Head of caudate nucleus (tissue), 42 donors: ENCODE data around the gene MRPL21.
A peak's percentile ranks its signal among the peaks of the same experiment; 100 is the strongest.

Source experiments
- DNase-seq, 42 donors: peaks; one replicate each; pipeline versions ENCODE4 v3.0.0 to v3.0.0-alpha.2; 2020 to 2021; ENCODE audit warnings: mixed read lengths in 7 of 42
- intact Hi-C: fragments of 100-400 bp; cut with DNase I; formaldehyde crosslinking; loops from one replicate; pipeline ENCODE4 v1.15.0; 2022

The MRPL21 gene

DNA sequence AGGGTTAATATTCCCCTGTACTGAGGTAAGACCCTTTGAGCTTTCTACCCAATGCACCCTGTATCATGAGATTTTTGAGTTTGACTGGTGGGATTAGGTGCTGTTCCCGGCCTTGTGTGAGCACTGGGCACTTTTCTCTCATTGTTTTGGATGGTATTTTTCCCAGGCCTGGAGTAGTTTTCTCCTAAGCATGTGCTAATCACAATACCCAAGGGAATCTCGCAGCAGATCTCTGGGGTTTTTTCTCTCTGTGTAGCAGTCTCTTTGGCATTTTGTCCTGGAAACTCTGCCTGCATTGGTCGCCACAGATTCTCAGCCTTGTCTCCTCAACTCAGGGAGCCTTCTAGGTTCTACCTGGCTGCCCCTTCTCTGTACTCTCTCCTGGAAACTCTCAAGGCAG, 20.0 kb upstream of the MRPL21 start:
- no peak for DNase-seq
- intact Hi-C loops: loop anchor here (10.0 kb wide), 1 partner anchor 161 kb away; no protein-coding TSS in a partner anchor

DNA sequence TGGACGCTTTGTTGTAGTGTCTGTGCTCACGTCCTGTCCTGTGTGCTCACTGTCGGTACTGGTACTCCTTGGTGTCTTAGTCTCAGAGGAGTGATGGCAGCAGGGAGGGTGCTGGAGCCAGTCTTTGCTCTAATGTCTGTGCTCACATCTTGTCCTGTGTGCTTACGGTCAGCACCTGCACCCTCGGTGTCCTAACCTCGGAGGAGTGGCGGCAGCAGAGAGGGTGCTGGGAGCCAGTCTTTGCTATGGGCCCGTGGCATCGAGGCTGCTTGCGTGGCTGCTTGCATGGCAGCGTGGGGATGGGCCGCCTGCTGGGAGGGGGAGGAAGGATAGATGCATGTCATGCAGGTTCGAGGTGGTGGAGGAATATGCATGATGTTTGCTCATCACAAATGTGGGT, 12.8 kb upstream of the MRPL21 start:
- DNase-seq: no peak
- intact Hi-C loops: no loop called here

DNA sequence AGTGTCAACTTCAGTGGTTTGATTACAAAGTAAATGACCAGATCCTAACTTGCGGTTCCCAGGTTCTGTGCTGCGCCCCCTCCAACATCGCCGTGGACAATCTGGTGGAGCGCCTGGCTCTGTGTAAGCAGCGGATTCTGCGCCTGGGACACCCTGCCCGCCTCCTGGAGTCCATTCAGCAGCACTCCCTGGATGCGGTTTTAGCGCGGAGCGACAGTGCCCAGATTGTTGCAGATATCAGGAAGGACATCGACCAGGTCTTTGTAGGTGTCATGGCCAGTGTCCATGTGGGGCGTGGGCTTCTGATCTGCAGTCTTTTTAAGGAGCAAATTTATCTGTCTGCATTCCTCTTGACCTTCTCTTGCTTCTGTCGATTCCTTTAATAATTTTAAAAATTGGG, 11.1 kb upstream of the MRPL21 start:
- intact Hi-C loops: no loop called here
- no peak for DNase-seq

DNA sequence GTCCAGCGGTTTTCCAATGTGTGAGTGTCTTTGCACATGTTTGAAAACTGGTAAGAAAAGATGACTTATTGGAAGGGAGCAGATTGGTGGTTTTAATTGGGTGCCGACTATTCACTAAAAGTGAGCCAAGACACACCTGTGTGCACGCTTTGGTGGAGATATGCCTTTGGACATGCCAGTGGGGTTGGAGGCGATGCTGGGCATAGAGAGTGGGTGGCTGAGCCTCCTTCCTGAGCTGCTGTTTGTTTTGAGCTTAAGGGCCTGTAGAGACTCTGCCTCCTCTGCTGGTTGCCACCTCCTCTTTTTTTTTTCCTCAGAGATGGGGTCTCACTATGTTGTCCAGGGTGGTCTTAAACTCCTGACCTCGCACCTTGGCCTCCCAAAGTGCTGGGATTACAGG, 9.6 kb upstream of the MRPL21 start:
- no peak for DNase-seq
- intact Hi-C loops: no loop called here

DNA sequence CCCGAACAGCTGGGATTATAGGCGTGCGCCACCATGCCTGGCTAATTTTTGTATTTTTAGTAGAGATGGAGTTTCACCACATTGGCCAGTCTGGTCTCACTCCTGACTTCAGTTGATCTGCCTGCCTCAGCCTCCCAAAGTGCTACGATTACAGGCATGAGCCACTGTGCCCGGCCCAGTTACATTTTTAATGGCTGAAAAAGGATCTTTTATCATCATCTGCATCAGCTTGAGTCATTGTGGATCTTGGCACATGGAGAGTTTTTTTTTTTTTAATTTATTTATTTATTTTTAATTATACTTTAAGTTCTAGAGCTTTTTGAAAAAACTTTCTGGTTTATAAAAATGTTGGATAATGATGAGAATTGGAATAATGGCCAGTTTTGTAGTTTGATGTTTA, 8.6 kb upstream of the MRPL21 start:
- no peak for DNase-seq
- intact Hi-C loops: no loop called here

DNA sequence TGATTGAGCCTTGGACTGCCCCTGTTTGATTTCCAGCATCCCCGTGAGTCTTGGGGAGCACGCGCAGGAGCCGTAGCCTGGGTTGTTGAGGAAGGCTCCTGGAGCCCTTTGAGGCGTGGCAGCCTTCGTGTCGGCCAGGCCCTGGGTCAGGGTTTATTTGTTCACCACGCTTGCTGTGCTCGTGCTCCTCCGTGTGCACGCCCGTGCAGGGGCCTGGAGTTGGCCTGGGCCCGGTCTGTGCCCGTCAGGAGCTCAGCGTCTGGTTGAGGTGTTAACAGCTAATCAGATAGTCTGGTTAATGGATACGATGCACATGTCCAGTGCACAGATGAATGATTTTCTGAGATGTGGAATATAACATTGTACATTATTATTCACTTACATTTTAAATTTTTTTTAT, 8.1 kb upstream of the MRPL21 start:
- intact Hi-C loops: no loop called here
- no peak for DNase-seq

DNA sequence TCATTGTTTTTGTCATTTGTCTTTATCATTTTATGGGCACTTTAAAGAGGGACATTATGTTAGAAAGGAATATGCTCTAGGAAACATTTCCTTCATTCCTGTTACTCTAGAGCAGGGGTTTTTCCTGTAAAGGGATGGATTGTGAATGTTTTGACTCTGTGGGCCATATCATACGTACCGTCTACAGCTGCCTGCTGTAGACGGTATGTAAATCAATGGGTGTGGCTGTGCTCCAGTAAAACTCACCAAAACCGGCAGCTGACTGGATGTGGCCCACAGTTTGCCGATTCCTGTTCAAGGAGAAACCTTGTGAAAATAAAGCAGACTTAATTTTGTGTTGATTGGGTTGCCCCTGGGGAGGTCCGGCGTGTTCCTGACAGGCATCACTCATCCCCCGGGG, 7.3 kb upstream of the MRPL21 start:
- DNase-seq: no peak
- intact Hi-C loops: no loop called here

DNA sequence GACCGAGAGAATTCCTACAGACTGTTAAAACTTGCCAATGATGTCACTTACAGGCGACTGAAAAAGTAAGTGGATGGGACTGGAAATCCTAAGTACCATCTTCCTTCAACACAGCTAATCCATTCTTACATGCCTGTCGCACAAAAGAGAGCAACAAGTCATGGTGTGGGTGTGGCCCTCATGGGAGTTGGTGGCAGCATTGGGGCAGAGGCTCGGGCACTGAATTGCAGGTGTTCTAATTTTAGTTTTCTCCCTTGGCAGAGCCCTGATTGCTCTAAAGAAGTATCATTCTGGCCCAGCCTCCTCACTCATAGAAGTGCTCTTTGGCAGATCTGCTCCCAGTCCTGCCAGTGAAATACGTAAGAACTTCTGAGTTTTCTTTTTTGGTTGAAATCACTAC, 4.6 kb upstream of the MRPL21 start:
- DNase-seq: no peak
- intact Hi-C loops: no loop called here

DNA sequence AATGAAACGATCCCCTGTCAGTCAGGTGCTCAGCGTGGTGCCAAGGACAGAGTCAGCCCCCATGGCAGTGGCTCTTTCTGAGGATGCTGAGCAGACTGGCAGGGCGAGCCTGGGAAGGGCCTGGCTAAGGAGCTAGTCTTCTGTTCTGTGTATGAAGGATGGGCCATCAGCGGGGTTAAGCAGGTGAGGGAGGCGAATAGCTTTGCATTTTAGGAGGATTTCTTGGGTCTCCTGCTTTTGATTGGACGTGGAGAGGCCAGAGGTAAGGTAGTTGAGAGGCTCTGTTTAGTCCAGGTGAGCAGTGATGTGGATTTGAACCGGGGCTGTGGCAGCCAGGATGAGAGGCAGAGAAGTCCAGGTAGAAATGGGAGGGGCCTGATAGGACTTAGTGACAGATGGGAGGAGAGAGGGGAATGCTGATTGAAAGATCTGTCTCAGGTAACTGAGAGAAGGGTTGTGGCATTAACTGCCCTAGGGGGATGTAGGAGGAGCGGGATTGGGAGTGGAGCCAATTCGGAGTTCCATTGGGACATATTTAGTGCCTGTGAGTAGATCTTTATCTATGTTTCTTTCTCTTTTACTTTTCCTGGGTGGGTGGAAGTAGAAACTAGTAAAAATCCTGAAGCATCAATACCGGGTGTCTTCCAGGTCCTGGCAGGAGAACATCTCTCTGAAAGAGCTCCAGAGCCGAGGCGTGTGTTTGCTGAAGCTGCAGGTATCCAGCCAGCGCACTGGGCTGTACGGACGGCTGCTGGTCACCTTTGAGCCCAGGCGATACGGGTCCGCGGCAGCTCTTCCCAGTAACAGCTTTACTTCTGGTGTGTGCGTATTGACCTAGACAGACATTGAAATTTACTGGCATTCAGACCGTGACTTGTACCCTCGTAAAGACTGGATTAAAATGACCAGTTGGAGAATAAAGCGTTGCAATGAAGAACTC, 2.1 kb upstream of the MRPL21 start:
- intact Hi-C loops: no loop called here
- no peak for DNase-seq

DNA sequence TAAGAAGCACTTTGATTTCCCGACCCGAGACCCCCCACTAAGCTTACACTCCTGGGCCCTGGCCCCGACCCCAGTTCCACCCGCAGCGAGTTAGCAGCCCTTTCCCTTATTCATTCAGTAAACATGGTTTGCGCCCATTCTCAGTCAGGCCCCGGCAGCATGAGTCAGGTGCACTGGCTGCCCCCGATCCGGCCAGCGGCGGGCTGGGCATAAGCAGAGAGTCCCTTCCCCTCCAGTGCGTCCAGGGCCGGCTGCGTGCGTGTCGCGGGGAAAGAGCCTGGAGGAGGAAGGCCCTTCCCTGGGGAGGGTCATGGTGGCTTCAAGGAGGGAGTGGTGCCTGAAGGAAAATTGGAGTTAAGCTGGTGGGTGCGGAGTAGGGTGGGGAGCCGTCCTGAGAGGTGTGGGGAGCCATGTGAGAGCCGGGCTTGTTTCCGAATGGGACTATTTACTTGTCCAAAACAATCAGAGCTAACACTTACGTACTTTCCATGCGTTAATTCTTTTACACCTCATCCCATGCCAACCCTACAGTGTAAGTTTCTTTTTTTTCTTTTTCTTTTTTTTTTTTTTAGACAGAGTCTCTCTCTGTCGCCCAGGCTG, 716 bp upstream of the MRPL21 start:
- DNase-seq: peak in 35 of 42 donors; percentile 5 to 55 (median 22)
- intact Hi-C loops: no loop called here

DNA sequence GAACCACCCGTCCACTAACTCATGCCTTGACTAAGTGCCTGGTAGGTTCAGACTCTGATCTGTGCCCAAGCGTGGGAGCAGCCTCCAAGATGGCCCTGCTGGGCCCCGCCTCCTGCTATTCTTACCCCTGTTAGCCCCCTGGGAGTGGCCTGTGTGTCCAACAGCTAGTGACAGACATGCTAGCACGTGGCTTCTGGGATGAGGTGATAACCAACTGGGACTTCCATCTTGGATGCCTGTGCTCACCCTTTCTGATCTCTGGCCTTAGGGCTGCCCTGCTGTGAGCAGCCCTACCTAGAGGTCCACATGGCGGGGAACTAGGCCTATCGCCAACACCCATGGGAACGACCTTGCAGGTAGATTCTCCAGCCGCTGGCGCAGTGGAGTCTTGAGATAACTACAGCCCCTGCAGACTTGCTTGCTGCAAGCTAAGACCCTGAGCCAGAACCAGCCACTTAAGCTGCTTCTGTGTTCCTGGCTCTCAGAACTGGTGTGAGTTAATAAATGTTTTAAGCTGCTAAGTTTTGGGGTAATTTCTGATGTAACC, 2.7 kb downstream of the MRPL21 start:
- intact Hi-C loops: no loop called here
- no peak for DNase-seq

DNA sequence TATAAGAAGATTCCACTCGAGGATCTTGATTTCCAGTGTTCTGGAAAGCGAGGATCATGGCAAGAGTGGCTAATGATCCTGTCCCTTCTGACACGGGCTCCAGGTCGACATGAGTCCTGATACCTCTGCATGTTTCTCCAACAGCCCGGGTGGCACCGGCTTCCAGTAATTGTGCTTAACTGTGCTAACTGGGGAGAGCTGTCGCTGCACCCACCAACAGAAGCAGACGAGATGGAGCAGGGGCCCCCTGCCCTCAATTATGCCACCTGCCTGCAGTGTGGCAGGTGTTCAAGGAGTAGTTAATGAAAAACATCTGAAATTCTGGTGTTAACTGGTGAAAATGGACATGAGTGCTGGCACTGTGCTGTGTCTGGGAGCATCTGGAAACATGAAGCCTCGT, 6.2 kb downstream of the MRPL21 start:
- intact Hi-C loops: no loop called here
- DNase-seq: no peak

DNA sequence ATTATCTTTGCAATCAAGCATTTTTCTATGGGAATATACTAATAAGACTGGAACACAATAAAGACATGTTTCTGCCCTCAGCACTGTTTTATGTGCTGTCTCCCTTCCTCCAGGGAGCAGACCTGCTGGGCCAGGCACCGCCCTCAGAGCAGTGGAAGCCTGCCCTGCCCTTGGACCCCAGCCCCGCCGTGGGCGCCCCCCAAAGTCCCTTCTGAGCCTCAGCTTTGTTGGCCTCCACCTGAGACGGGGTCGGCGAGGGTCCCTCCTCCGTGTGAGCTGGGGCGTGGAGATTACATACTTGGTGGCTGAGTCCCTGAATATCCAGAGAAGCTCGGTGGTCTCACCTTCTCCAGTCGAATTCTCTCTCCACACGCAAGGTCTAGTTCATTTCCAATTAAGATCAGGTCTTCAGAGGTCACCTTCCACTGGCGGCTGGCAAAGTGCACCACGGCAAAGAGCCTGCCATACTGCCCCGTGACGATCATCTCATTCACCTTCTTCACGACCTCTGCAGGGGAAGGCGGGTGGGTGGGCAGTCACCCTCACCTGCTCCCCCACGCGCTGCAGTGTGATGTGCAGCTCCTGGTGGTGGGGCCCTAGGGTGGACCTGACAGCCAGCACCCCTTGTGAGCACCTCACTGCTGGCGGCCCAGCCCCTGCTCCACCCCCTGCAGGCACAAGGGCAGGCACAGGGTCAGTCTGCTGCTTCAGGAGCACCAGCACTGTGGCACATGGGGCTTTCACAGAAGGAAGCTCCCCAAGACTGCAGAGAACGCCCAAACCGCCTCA, 7.3 kb downstream of the MRPL21 start:
- no peak for DNase-seq
- intact Hi-C loops: no loop called here

DNA sequence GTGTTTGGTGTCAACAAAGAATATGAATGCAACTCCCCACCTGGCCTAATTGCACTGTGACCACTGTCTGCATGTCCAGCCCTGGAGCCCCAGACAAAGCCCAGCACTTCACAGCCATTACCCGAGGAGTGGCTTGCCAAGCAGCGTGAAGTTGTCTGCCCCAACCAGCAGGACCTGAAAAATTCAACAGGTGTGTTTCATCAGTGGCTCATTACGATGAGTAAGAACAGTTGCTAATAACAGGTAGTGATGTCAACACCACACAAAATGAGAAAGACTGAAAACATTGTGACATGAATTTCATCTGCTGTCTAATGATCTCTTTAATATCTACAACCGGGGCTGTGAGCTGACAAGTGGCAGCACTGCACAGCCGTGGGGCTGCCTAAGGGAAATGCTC, 10.3 kb downstream of the MRPL21 start:
- intact Hi-C loops: no loop called here
- DNase-seq: no peak

DNA sequence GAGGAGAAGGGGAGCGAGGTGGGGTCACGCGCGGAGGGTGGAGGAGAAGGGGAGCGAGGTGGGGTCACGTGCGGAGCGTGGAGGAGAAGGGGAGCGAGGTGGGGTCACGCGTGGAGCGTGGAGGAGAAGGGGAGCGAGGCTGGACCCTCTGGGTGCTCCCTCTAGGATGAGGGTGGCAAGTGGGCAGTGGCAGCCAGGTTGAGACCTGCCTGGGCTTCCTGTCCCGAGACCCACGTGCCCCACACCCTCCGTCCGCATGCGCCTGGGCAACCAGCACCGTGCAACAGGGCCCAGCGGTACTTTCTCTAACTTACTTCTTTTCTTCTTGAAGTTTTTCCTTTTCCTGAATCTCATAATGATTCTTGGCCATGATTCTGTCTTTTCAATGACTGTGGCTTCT, 11.1 kb downstream of the MRPL21 start:
- DNase-seq: no peak
- intact Hi-C loops: no loop called here

DNA sequence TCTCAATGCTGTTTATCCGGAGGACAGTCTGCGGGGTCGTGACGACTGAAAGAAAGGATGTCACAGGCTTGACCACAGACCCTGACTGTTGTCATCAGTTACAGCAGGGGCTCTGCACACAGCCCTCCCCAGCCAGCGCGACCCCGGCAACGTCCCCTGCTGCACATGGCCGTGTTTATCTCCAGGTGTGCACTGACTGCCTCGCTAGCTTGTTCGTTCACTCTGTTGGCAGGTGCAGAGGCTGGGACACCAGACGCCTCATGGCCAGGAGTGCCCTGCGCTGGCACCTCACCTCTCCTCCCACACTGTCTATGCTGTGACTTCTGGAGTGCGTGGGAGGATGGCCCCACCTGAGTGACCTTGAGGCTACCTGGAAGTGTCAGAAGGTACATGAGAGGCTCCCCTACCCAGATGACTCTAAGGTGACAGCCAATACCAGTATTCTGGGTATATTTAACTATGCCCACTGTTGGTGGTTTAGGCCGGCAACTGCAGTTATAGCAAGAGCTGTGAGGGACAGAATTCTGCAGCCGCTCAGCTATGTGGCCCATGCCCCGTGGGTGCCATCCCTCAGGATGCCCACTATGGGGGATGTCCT, 12.2 kb downstream of the MRPL21 start:
- intact Hi-C loops: no loop called here
- no peak for DNase-seq

DNA sequence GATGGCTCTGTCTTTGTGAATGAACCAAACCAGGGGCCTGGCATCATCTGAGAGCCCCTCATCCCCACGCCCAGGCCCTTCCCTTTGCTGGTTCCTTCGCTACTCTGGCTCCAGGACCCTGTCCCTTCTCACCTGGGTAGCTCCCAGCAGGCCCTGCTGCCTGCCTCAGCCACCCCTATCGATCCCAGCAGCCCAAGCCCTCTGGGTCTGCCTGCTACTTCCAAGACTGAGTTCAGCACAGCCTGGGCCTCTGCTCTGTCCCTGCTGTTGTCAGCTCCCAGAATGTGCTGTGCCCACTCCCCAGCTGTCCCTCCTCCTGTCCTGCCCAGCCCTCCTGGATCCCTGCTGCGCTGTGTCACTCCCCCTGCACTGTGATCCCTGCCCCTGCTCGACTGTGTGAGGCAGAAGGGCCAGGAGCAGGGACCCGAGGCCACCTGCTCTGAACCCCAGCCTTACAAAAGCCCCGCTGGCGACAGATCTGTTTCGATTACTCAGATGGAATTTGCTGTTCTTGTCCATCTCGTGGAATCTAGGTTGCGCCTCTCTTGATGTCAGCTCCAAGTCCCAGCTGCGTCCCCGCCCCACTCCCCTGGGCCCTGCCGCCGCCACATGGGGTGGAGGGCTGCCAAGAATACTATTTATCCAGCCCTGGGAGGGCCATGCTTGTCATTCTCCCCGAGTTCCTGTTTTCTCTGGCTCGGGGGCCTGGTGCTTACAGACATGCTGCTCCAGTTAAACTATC, 13.0 kb downstream of the MRPL21 start:
- intact Hi-C loops: no loop called here
- peak in 41 of 42 donors; percentile 13 to 73 (median 50) for DNase-seq

DNA sequence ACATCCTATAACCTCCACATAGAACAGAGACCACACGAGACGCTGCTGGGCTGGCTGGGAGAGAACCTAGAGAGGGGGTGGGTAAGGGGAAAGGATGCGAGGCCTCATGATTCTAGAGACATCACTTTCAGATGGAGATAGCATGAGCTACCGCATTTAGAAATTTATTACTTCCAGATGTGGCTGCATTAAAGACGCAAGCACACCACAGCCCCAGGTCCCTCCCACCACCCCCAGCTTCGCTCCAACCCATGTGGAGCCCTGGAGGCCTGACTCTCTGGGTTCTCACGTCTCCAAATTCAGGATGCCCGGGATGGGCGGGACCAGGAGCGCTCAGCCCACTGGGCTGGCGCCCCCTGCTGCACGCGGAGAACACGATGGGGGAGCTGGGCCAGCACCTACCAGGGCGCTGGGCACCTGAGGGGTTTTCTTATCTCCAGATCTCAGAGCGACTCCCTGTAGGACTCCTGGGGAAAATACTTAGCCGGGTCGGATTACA, 13.6 kb downstream of the MRPL21 start:
- DNase-seq: no peak
- intact Hi-C loops: no loop called here
